GM12878 (cell line): ENCODE measurements around the gene GTF3C1. TPM values are rescaled to one million over a fixed set of nuclear protein-coding genes. Genes with fewer than 3 reads are reported as not detected.
A peak's percentile ranks its signal among the peaks of the same experiment; 100 is the strongest.

Experiments
- ATAC-seq: fragments of 200-7000 bp; cut with Tn5 transposase; 3 replicates; pipeline ENCODE4 v1.9.1; 2020; ENCODE audit warnings: mild to moderate bottlenecking, moderate library complexity
- BruUV-seq: library from RNA; stranded (reverse); fragments of 400-500 nt; replicated peaks from 2 replicates; lab custom pipeline; 2021; lab: Mats Ljungman, UMichigan
- CTCF ChIA-PET: fragments of 300-600 bp; sonication (Branson Sonifier 250); formaldehyde crosslinking; extraction: SDS; loops from one replicate; lab custom pipeline; 2021; ENCODE audit warnings: inconsistent platforms; lab: Yijun Ruan, JAX
- POLR2A ChIA-PET: fragments of 350-600 bp; formaldehyde crosslinking; extraction: SDS; loops from one replicate; lab custom pipeline; 2021; ENCODE audit warnings: inconsistent platforms; lab: Charles Lee
- RAD21 ChIA-PET: fragments of 300-600 bp; sonication (Branson Sonifier 250); formaldehyde crosslinking; loops from one replicate; lab custom pipeline; 2023; ENCODE audit warnings: antibody characterized with exemption; ENCODE audit not compliant: unreplicated experiment; lab: Charles Lee
- SMC1A ChIA-PET: fragments of 300-600 bp; sonication (Branson Sonifier 250); formaldehyde crosslinking; loops from one replicate; lab custom pipeline; 2023; ENCODE audit not compliant: unreplicated experiment, uncharacterized antibody; lab: Charles Lee
- DNase-seq: peaks from one replicate; pipeline ENCODE4 v3.0.0-alpha.2; 2011; ENCODE audit warnings: low read depth, low spot score
- FAIRE-seq: peaks from 3 replicates; lab custom pipeline; 2011; peaks lifted over from hg19 to GRCh38; lab: Jason Lieb, UNC
- H2AFZ ChIP-seq: 2 replicates; pipeline ENCODE4 v1.6.0; 2011; ENCODE audit warnings: low read depth, low read length, control low read depth; ENCODE audit not compliant: control insufficient read depth
- H3K27ac ChIP-seq: 2 replicates; pipeline ENCODE4 v1.5.1; 2011; ENCODE audit warnings: control low read depth; ENCODE audit not compliant: control insufficient read depth, insufficient read depth
- H3K27me3 ChIP-seq, 2 experiments: replicated peaks in 1 of 2; 2 replicates each; pipeline versions ENCODE4 v1.6.0 to v1.6.1; 2011; ENCODE audit warnings: low read length in 1 of 2; ENCODE audit not compliant: control insufficient read depth in 2 of 2, insufficient read depth in 2 of 2
- H3K36me3 ChIP-seq, 2 experiments: 2 replicates each; pipeline ENCODE4 v1.5.1; 2011; ENCODE audit warnings: low read length in 1 of 2; ENCODE audit not compliant: control insufficient read depth in 2 of 2, insufficient read depth in 2 of 2
- H3K4me1 ChIP-seq: 2 replicates; pipeline ENCODE4 v1.6.1; 2011; ENCODE audit warnings: mild to moderate bottlenecking, low read length, moderate library complexity, mixed read lengths; ENCODE audit not compliant: control insufficient read depth, insufficient read depth
- H3K4me2 ChIP-seq: 2 replicates; pipeline ENCODE4 v1.6.0; 2011; ENCODE audit warnings: control low read depth; ENCODE audit not compliant: control insufficient read depth, insufficient read depth
- H3K4me3 ChIP-seq: fragments of 200-600 bp; sonication (generic); 2 replicates; pipeline ENCODE4 v1.5.1; 2016
- H3K79me2 ChIP-seq: 2 replicates; pipeline ENCODE4 v1.6.0; 2011; ENCODE audit warnings: low read length; ENCODE audit not compliant: control insufficient read depth, insufficient read depth
- H3K9ac ChIP-seq: 2 replicates; pipeline ENCODE4 v1.8.0; 2011; ENCODE audit warnings: low read length, control low read depth, mixed read lengths; ENCODE audit not compliant: control insufficient read depth, insufficient read depth
- H3K9me3 ChIP-seq: replicated peaks from 3 replicates; pipeline ENCODE4 v1.5.1; 2011; ENCODE audit warnings: mild to moderate bottlenecking, low read length; ENCODE audit not compliant: control insufficient read depth, insufficient read depth
- H4K20me1 ChIP-seq: 2 replicates; pipeline ENCODE4 v1.6.0; 2011; ENCODE audit not compliant: control insufficient read depth, insufficient read depth
- ASH2L ChIP-seq: fragments of 300-600, 200-600 bp; sonication (generic); IDR thresholded peaks from 2 replicates; pipeline ENCODE4 v1.6.1; 2017; ENCODE audit warnings: low read depth, mild to moderate bottlenecking, borderline replicate concordance
- CBX3 ChIP-seq: fragments of 200-600 bp; sonication (generic); IDR thresholded peaks from 2 replicates; pipeline ENCODE4 v1.6.1; 2016; ENCODE audit warnings: low read depth, borderline replicate concordance
- ELK1 ChIP-seq: IDR thresholded peaks from 2 replicates; pipeline ENCODE4 v1.6.1; 2012; ENCODE audit warnings: low read depth, low read length, improper control_type of control experiment
- EP300 ChIP-seq, 2 experiments: fragments of 150-350 bp in 1 of 2; IDR thresholded peaks; 2 replicates each; pipeline ENCODE4 v1.6.1; 2011 to 2012; ENCODE audit warnings: low read depth in 2 of 2, low read length in 2 of 2, borderline replicate concordance in 1 of 2, improper control_type of control experiment in 1 of 2, inconsistent platforms in 1 of 2; ENCODE audit not compliant: control insufficient read depth in 1 of 2
- FOXK2 ChIP-seq: fragments of 450-650 bp; IDR thresholded peaks from 2 replicates; pipeline ENCODE4 v1.6.1; 2017; ENCODE audit warnings: mild to moderate bottlenecking, moderate library complexity
- MEF2A ChIP-seq: IDR thresholded peaks from 2 replicates; pipeline ENCODE4 v1.6.1; 2011; ENCODE audit warnings: low read depth, mild to moderate bottlenecking, low read length, moderate library complexity; ENCODE audit not compliant: insufficient read depth
- SIX5 ChIP-seq: IDR thresholded peaks from 2 replicates; pipeline ENCODE4 v1.6.1; 2011; ENCODE audit warnings: mild to moderate bottlenecking, low read depth, low read length, moderate library complexity; ENCODE audit not compliant: severe bottlenecking
- SMARCA5 ChIP-seq: fragments of 450-650 bp; IDR thresholded peaks from 2 replicates; pipeline ENCODE4 v1.6.1; 2017; ENCODE audit warnings: mild to moderate bottlenecking
- TAF1 ChIP-seq: IDR thresholded peaks from 2 replicates; pipeline ENCODE4 v1.6.1; 2011; ENCODE audit warnings: mild to moderate bottlenecking, low read depth, low read length, borderline replicate concordance
- ZNF24 ChIP-seq: fragments of 450-650 bp; IDR thresholded peaks from 2 replicates; pipeline ENCODE4 v1.6.1; 2017; ENCODE audit warnings: antibody characterized with exemption, mild to moderate bottlenecking
- WGBS: methylation state at CpG from one replicate; pipeline ENCODE4 v1.1.6; 2016; ENCODE audit warnings: low lambda C conversion rate; ENCODE audit not compliant: insufficient replicate concordance, insufficient coverage; ENCODE audit errors: missing lambda C conversion rate; 5-methylcytosine and 5-hydroxymethylcytosine counted together
- in situ Hi-C: fragments of 300-500 bp; cut with MboI; formaldehyde crosslinking; loops from 9 replicates; pipeline ENCODE4 v1.14.3; 2018; ENCODE audit warnings: mixed read lengths
- intact Hi-C: fragments of 100-400 bp; cut with micrococcal nuclease; formaldehyde crosslinking; loops from one replicate; pipeline ENCODE4 v1.14.2; 2022; ENCODE audit not compliant: unreplicated experiment
- polyA plus RNA-seq, 11 experiments: library from polyadenylated mRNA; depleted of rRNA in 4 of 11; unstranded in 6 of 11; stranded (reverse) in 5 of 11; fragments of >200 nt; fragmentation: Nextera tagmentation in 4 of 11; fragmentation: Illumina TruSeq in 1 of 11; extraction: Ambion mirVana in 4 of 11; extraction: Trizol in 1 of 11; gene quantifications; 1 replicate in 1 of 11; 2 replicates in 10 of 11; pipeline versions ENCODE4 v1.2.1 to v1.2.3, GENCODE V29; 2011 to 2016; ENCODE audit warnings: inconsistent platforms in 2 of 11, missing spikeins in 2 of 11, low read depth in 1 of 11
- total RNA-seq, 4 experiments: library from RNA; depleted of rRNA in 3 of 4; stranded (reverse); fragments of >200 nt in 3 of 4; fragmentation: Illumina TruSeq in 1 of 4; extraction: Trizol in 1 of 4; gene quantifications; 2 replicates each; pipeline versions ENCODE4 v1.2.1 to v1.2.3, GENCODE V29; 2013 to 2021
- TF ChIP-seq, protein P1 (sequence below): IDR thresholded peaks from 2 replicates; pipeline ENCODE4 v1.6.1; 2012; ENCODE audit warnings: low read length, inconsistent platforms
- TF ChIP-seq, protein P2 (sequence below): IDR thresholded peaks from 2 replicates; pipeline ENCODE4 v1.6.1; 2011; ENCODE audit warnings: mild to moderate bottlenecking, low read depth, low read length, moderate library complexity; ENCODE audit not compliant: insufficient replicate concordance

Gene GTF3C1
- total and polyA plus RNA-seq, 10 of the 15 experiments (the other 5 are each of a cell fraction or from before 2014, with no cell fraction given), result 0.98 to 60.9 (median 34.3) TPM

- DNase-seq (no peak), FAIRE-seq (no peak), ATAC-seq (no peak)
- H3K9ac ChIP-seq, result no peak overlapping the region
- POLR2A ChIA-PET, result interaction anchor here (1.6 kb wide), 1 partner anchor 8 kb away, joined by 4 read pairs; the partner anchor contains the start of genes GTF3C1 and KATNIP
- intact Hi-C loops (no loop called here), in situ Hi-C loops (no loop called here)
- H3K4me2 ChIP-seq, result no peak overlapping the region
- RAD21 ChIA-PET, result no interaction called here
- no peak for TF ChIP-seq MEF2A
- TF ChIP-seq ASH2L, result no peak
- TF ChIP-seq TAF1, result no peak
- TF ChIP-seq, protein P1, sequence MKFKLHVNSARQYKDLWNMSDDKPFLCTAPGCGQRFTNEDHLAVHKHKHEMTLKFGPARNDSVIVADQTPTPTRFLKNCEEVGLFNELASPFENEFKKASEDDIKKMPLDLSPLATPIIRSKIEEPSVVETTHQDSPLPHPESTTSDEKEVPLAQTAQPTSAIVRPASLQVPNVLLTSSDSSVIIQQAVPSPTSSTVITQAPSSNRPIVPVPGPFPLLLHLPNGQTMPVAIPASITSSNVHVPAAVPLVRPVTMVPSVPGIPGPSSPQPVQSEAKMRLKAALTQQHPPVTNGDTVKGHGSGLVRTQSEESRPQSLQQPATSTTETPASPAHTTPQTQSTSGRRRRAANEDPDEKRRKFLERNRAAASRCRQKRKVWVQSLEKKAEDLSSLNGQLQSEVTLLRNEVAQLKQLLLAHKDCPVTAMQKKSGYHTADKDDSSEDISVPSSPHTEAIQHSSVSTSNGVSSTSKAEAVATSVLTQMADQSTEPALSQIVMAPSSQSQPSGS, result no peak
- TF ChIP-seq SIX5, result no peak
- TF ChIP-seq ZNF24, result no peak
- 34% methylated on average over 3 of the region's 3 CpGs for WGBS
- no TSS peak for BruUV-seq
- H2AFZ ChIP-seq, result no peak overlapping the region
- no peaks in the 10 kb centered on the region for H3K36me3 ChIP-seq
- CTCF ChIA-PET, result no interaction called here
- no peaks in the 10 kb centered on the region for H3K79me2 ChIP-seq
- no peaks in the 10 kb centered on the region for H4K20me1 ChIP-seq
- H3K4me1 ChIP-seq, result no peaks in the 10 kb centered on the region
- SMC1A ChIA-PET, result no interaction called here
- no peak overlapping the region for H3K4me3 ChIP-seq
- H3K9me3 ChIP-seq, result no peaks in the 10 kb centered on the region
- no peak overlapping the region for H3K27ac ChIP-seq
- no peaks in the 10 kb centered on the region for H3K27me3 ChIP-seq
Measured at GRCh38 chr16:27558434-27558833, 8.7 kb upstream of the GTF3C1 start.

DNA sequence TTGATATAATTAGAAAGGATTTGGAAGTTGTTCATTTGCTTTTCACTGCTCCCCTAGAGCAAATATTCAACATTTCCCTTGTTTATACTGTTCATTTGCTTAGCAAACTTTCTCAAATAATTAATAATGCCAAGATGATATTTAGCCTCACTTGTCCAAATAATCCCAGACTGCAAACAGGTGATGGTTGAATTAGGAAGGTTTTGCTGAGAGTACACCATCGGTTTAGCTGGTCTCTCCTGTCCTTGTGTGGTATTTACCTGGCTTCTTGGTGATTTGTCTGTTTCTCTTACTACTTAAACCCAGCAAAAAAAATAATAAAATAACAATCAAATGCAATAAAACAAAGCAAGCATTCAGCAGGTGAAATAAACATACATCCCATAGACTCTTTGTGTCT is 6.8 kb upstream of the GTF3C1 start:
- intact Hi-C loops, result no loop called here

More for the DNA sequence above, 6.8 kb upstream of the GTF3C1 start:
- TF ChIP-seq FOXK2 (no peak), ELK1 (no peak), CBX3 (no peak), SMARCA5 (no peak), EP300 (IDR thresholded peaks at IDR 0.05; ENCODE audit: borderline replicate concordance in 1 of 2, control insufficient read depth in 1 of 2, low read depth in 2 of 2, low read length in 2 of 2) (no peak)
- TF ChIP-seq, protein P2, sequence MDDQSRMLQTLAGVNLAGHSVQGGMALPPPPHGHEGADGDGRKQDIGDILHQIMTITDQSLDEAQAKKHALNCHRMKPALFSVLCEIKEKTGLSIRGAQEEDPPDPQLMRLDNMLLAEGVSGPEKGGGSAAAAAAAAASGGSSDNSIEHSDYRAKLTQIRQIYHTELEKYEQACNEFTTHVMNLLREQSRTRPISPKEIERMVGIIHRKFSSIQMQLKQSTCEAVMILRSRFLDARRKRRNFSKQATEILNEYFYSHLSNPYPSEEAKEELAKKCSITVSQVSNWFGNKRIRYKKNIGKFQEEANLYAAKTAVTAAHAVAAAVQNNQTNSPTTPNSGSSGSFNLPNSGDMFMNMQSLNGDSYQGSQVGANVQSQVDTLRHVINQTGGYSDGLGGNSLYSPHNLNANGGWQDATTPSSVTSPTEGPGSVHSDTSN, result no peak
- H3K9me3 ChIP-seq, result no peaks in the 10 kb centered on the region
- DNase-seq, result no peak
- H3K4me1 ChIP-seq, result no peaks in the 10 kb centered on the region
- H3K79me2 ChIP-seq, result no peaks in the 10 kb centered on the region
- in situ Hi-C loops, result no loop called here
- BruUV-seq, result TSS peak; percentile 28
- H4K20me1 ChIP-seq, result no peaks in the 10 kb centered on the region
- no peak for ATAC-seq
- RAD21 ChIA-PET, result no interaction called here
- POLR2A ChIA-PET, result no interaction called here
- H3K27me3 ChIP-seq, result no peaks in the 10 kb centered on the region
- no peak overlapping the region for H3K4me2 ChIP-seq
- no peak for FAIRE-seq
- H3K36me3 ChIP-seq, result no peaks in the 10 kb centered on the region
- H2AFZ ChIP-seq, result no peak overlapping the region
- 95% methylated on average over 1 of the region's 1 CpG for WGBS
- no peak overlapping the region for H3K9ac ChIP-seq
- no peak overlapping the region for H3K27ac ChIP-seq
- SMC1A ChIA-PET, result no interaction called here
- no peak overlapping the region for H3K4me3 ChIP-seq
- CTCF ChIA-PET, result no interaction called here
